Activated naive CD4-positive, alpha-beta T cell treated with Interleukin-2 at 50 U/mL for 16 hours (primary cell): ENCODE results near the gene CHADL.

ENCODE experiments used
- DNase-seq: peaks from one replicate; pipeline ENCODE4 v3.0.0-alpha.2; 2020

The CHADL gene

GRCh38 chr22:41229730-41230400, 10.9 kb downstream of the CHADL start:
- DNase-seq: no peak

DNA sequence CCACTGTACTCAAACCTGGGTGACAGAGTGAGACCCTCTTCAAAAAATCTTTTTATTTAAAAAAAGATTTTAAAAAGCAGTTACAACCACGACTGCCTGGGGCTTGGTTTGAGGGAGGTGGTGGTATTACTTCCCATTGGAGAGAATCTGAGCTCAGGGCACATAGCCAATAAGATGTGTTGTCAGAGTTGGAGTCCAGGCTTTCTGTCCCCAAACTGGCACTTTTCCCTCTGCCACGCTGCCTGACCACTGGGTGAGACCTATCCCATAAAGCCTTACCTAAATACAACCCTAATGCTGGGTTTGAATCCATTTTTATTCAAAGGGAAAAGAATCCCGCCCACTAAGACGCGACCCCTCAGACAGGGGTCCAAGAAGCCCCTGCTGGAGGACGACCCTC, 11.5 kb downstream of the CHADL start:
- DNase-seq: no peak

DNA sequence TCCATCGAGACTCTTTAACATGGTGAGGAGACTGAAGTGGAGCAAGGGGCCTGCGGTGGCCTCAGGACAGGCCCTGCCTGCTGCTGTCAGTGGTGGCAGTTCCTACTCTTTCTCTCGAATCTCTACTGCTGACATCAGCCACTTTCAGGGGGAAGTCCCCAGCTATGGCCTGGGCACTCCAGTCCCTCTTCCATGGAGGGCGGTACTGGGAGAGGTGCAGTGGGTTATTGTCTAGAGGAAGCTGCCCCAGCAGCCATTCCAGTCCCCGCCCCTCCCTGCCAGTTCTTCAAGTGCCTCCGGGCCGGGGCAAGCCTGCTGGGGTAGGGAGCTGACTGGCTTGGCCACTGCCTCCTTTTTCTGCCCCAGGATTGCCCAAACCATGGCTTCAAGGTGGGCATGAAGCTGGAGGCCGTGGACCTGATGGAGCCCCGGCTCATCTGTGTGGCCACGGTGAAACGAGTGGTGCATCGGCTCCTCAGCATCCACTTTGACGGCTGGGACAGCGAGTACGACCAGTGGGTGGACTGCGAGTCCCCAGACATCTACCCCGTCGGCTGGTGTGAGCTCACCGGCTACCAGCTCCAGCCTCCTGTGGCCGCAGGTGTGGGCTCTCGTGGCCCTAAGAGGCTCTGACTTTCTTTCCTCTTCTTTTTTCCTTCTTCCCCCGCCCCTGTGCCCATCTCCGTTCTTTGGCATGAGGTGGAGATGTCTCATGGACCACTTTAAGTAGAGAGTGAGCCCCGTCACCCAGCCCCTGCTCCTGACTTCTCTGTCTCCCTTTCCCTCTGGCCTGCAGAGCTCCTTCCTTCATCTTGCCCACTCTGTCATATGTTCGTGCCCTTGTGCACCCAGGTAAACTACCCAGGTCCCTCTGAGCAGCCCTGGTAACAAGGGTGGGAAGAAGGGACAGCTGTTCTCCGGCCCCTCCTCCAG, 13.7 kb downstream of the CHADL start:
- DNase-seq: no peak

GRCh38 chr22:41223535-41223934, 17.2 kb downstream of the CHADL start:
- DNase-seq: no peak

DNA sequence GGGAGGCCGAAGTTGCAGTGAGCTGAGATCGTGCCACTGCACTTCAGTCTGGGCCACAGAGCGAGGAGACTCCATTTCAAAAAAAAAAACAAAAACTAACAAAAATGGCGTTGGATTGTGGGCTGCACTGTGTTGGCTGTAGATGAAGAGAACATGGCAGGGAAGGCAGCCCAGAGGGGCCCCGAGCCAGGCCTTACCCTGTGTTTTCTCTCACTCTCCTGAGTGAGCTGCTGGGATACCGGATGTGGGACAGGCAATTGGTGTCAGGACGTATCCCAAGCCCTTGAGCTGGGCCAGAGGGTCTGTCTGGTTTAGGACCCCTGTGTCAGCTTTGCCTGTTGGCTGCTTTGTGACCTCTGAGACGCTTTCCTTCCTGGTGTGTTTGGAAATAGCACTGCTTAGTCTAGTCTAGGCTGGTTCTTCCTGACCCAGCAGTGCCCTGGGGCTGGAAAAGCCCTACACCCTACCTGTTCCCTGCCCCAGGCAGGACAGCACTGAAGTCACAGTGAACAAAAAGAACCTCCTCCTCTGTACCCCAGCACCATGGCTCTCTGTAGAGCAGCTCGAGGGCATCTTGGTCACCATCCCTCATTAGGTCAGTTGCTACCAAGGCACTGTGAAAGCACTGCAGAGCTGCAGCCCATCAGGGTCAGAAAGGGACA, 17.8 kb downstream of the CHADL start:
- DNase-seq: no peak

- DNase-seq: peak; percentile 8
Measured at GRCh38 chr22:41217553-41218157, 23.1 kb downstream of the CHADL start.

GRCh38 chr22:41216984-41217383, 23.7 kb downstream of the CHADL start:
- DNase-seq: no peak

DNA sequence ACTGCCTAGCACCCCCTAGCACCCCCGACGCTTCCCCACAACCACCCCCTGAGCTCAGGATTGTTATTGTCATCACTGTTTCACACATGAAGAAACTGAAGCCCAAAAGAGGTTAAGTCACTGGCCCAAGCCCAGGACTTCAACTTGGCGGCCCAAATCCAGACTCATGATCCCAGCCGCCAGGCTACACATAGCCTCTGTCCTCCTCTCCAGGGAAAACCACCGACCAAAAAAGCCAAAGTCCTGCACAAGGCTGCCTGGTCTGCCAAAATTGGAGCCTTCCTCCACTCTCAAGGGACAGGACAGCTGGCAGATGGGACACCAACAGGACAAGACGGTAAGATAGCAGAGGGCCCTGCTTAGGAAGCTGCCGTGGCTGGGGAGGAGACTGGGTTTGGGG, 24.8 kb downstream of the CHADL start:
- DNase-seq: no peak

DNA sequence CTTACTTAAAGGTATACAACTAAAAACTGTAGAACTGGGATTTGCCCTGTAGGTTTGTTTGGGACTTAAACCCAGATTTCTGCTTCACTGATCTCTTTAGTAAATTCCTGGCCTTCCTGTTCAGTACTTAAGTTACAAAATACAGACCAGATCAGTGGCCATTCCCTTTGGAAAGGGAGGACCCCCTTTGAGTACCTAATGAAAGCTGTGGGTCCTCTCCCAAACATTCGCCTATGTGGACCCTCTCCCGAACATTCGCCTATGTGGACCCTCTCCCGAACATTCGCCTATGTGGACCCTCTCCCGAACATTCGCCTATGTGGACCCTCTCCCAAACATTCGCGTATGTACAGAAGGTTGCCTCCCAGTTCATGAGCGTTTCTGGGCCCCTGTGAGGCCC, 25.3 kb downstream of the CHADL start:
- no peak for DNase-seq

GRCh38 chr22:41206719-41207118, 34.0 kb downstream of the CHADL start:
- no peak for DNase-seq

DNA sequence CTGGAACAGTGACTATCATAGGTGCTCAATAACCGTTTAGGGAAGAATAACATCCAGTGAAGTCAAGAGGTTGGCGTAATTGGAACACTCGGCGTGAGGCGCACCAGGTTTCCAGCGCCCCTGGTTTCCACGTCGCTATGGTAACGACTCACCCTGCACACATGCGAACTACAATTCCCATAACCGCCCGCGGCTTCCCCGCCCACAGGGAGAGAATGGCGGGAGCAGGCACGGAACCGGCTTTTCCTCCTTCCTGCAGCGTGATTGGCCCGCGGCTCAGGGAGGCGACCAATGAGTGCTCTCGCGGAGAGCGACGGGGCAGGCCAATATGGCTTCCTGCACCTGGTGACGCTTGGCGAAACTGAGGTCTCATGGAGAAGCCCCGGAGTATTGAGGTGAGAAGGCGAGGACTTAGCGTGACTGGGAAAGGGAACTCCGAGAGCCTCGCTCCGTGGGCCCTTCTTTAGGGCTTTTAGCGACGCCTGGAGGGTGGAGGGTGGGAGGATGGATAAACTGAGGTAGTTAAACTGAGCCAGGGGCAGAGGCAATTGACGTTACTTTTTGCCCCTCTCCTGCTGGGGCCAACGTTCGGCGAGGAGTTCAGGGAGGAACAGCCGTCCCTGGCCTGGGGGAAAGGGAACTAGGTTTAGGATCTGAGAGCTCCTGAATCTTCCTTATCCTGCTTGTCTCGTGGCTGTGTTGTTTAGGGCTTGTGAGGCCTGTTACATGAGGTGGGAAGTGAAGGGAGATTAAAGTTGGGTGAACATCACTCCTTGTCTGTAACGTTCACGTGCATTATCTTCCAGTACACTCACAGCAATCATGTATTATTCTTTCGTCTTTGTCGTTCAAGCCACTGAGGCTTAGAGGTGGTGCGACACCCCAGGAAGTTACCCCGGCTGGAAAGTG, 35.5 kb downstream of the CHADL start, which contains the start of gene L3MBTL2:
Gene L3MBTL2 (plus strand): TSS at position 321 of the 909 bp plus-strand sequence. CDS start 51 bp downstream, at position 372.
- DNase-seq: peak; percentile 99

- DNase-seq: no peak
Measured at GRCh38 chr22:41204066-41204465, 36.7 kb downstream of the CHADL start.

DNA sequence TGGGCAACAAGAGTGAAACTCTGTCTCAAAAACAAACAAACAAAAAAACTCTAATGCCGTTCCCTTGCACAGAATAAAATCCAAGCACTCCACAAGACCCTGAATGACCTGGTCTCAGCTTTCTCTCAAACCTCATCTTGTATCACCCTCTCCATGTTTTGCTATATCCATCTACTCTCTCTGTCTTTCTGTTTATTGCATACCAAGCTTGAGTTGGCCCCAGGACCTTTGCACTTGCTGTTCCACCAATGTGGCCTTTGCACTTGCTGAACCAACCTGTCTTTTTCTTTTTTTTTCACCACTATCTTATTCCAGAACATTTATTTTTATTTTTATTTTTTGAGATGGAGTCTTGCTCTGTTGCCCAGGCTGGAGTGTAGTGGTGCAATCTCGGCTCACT, 37.6 kb downstream of the CHADL start:
- DNase-seq: no peak

DNA sequence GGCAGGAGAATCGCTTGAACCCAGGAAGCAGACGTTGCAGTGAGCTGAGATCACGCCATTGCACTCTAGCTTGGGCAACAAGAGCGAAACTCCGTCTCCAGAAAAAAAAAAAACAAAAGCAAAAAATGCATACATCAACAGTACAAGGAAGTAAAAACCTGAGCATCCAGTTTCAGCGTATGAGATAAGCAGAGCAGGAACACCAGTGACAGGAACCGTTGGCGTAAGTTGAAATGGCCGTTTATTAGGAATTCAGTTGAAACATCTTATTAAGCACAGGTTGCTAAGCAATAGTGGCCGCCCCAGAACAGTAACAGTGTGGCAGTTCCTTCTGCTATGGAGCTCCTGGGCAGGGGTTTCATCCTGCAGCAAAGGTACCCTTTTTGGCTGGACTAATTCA, 39.6 kb downstream of the CHADL start:
- no peak for DNase-seq

GRCh38 chr22:41198027-41198580, 42.6 kb downstream of the CHADL start:
- peak; percentile 66 for DNase-seq

DNA sequence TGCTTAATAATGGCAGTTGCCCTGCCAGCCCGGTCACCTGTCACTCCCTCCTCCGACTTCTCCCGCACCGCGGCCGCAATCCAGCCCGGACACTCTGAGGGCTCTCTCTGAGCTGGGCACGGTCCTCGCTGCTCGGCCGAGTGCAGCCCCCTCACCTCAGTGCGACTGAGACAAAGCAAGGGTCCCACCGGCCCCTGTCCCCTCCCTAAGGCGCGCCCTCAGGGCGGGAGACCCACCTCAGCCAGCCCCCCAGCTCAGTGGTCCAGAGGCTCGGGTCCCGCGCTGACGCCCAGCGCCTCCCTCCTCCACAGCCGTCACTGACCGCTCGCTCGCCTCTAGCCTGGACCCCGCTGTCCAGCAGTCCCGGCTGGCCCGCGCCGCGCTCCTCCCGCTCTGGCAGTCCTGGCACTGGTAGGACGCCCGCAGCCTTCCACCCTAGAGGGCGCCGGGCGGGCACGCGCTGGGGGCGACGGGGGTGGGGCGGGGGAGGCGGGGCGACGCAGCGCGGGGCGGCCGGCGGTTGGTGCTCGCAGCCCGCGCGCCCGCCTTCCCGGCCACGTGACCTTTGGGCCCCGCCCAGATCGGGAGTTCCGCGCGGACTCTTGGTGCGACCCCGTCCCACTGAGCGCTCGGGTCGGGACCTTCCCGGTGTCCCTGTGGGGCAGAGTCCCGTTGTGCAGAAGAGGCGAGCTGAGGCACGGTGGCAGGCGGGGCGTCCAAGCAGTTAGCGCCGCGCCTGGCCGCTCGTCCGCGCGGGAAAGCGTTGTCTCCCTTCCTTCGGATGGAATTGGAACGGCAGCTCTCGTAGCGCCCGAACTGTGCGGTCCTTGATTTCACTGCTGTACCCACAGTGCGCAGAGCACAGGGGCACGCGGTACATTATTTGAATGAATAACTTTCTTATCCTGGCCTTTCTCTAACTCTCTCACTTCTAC, 43.4 kb downstream of the CHADL start:
- peak; percentile 88 for DNase-seq

- DNase-seq: no peak
Measured at GRCh38 chr22:41193829-41194228, 46.9 kb downstream of the CHADL start.

- no peak for DNase-seq
Measured at GRCh38 chr22:41191467-41191866, 49.3 kb downstream of the CHADL start.

DNA sequence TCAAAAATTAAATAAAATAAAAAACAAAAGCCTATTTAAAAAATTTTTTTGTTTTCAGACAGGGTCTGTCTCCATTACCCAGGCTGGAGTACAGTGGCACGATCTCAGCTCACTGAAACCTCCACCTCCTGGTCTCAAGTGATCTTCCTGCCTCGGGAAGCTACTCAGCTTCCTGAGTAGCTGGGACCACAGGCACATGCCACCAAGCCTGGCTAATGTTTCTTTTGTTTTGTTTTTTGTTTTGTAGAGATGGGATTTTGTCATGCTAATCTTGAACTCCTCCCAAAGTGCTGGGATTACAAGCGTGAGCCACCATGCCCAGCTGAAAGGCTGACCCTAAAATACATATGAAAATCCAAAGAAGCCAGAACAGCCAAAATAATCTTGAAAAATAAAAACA, 56.1 kb downstream of the CHADL start:
- no peak for DNase-seq
